ENCODE results near the gene EEF1AKMT3. TPM values are rescaled to one million over a fixed set of nuclear protein-coding genes. Genes with fewer than 3 reads are reported as not detected.
"Not testable (repeated sequence)": the region's sequence is repeated elsewhere in the genome, so short reads cannot be mapped to it uniquely, and the experiment has no call there.

The EEF1AKMT3 gene
- total RNA-seq, 1 donor from 2014 or later = 4.2 TPM

- no peak for DNase-seq (ENCODE audit: low read depth)
These were observed 7.3 kb upstream of the EEF1AKMT3 start for GRCh38 chr12:57765003-57765697.

DNA sequence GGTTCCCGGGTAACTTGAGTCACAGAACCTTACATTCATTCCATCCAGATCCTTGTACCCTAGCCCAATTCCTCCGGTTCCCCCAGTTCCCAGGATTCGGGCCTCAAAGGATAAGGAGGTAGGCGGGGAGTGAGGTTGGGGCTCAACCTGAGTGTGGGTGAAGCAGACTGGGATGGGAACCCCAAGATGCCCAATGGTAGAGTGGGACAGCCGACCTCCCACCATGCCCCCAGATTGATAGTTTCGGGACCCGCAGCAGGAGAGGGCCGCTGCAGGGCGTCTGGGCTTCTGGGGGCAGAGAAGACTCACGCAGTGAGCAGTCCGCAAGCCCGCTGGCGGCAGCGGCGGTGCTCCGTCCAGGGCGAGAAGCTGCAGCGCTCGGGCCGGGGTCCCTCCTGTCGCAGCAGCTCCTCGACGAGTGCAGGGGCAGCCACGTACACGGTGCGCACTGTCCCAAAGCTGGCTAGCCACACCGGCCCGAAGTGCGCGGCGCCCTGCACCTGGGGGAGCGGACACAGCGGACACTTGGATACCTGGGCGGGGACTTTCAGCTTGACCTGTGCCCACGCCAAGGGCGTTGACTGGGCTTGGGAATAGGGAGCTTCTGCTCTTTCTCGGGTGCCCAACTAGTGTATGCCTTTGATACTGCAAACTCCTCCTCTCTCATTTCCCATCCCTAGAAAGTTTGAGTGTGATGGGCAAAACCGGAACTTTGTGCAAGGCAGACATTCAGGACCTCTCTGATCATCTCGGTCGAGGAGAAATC lies 6.5 kb upstream of the EEF1AKMT3 start:
- no peak for DNase-seq (ENCODE audit: low read depth)

DNA sequence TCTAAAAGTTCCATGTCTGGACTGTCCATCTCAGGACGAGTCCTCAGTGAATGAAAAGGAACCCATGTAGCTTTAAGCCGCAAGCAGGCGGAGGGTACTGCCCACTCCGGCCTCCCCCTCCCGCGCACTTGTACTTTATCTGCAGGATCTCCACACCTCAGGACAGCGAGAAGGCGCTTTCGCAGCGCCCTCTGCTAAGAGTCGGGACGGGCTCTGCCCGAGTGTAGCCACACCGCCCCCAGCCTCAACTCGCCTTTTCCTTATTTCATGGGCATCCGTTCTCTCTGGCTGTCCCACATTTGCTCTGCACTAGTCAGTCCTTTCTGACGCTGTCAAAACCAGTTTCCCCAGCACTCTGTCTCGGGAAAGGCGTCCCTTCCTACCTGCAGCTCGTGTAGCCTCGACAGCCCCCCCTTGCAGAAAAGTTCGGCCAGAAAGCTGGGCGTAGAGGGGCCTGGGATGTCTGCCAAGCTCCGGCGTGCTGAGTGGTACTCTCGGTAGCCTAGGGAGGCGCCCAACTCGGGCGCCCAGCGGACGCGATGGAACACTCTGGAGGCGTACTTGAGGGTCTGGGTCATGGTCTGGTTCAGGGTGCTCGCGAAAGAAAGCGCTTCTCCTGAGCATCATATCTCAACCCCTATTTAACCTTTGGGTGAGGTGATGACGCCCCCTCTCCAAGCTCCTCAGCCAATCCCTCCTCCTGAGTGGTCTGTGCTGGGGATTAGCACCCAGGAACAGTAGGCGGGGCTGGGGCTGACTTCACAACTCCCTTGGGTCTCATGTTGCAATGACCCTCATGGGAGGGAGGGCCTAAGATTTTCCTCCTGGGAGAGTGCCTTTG lies 5.7 kb upstream of the EEF1AKMT3 start, which contains the start of gene CYP27B1:
Gene CYP27B1 (minus strand): TSS at position 615 of the 841 bp plus-strand sequence. CDS start 37 bp downstream, at position 578.
- DNase-seq (ENCODE audit: low read depth) = peak; percentile 43

GRCh38 chr12:57767305-57767698 lies 5.1 kb upstream of the EEF1AKMT3 start:
- no peak for DNase-seq (ENCODE audit: low read depth)

- no peak for DNase-seq (ENCODE audit: low read depth)
These were observed 4.5 kb upstream of the EEF1AKMT3 start for GRCh38 chr12:57767876-57768275.

GRCh38 chr12:57769594-57769993 lies 2.8 kb upstream of the EEF1AKMT3 start:
- DNase-seq (ENCODE audit: low read depth) = no peak

DNA sequence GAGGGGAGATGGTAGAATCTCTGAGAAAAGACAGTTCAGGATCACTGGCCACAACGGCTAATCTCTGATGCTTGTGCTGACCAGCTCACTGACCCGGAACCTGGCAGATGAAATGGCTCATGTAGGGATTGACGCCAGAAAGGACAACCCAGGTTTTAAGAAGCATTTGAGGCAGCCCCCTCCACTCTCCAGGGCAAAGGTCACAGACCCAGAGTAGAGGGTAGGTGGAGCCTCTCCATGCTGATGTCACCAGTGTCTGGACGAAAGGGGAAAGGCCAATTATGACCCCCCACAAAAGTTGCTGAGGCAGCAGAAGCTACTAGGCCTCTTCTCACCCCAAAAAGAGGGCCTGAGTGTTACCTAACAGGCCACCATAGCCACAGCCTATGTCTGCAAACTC lies 1.7 kb upstream of the EEF1AKMT3 start:
- DNase-seq (ENCODE audit: low read depth) = no peak

DNA sequence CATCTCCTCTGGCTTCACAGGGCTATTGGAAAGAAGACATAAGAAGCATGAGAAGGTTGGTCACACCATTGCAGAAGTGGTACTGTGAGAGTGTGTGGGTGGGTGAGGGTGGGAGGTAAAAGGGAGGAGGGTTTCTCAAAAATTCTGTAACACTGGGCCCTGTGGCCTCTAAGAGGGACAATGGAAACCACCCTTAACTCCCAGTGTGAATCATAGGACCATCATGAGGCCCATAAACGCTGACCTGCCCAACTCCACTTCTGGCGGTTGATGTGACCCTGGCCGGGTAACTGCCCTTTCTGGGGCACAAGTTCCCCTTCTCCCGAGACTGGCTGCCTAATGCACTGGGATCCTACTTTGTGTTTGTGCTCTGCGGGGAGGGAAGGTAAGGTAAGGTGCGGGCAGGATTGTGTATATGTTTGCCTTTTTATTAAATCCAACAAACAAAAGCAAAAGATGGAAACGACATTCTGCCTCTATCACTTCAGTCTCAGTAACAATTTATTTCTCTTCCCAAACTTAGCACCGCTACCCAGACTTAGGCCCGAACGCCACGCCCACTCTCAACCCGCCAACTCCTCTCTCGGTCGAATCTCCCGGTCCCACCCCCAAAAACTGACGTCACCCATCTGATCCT lies 1.1 kb upstream of the EEF1AKMT3 start:
- DNase-seq (ENCODE audit: low read depth) = peak; percentile 78

DNA sequence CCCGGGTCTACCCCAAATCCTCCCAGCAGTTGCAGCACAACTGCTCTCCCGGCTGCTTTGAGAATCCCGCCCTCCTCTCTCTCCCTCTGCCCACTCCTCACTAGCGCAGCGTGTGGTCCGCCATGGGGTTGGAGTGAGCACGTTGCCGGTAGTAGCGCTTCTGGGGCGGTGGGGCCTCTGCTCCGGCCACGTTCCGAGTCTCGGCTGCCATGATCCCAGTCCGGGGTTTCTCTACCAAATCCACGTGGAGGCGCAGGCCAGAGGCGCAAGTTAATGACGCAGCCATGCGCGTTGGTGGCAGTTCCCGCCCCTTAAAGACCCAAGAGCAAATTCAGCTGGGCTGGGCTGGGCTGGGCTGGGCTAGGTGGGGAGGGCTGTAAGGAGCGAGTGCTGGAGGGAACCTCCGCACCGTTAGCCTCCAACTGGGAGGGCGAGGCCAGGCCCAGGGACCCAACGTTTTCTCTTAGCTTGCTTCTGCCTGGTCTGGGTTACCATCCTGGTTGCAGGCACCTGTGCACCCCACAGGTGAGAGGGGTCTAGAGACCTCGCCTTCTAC lies 463 bp upstream of the EEF1AKMT3 start, which contains the start of gene METTL1:
Gene METTL1 (minus strand): TSS at position 233 of the 556 bp plus-strand sequence. CDS start 22 bp downstream, at position 211.
- peak; percentile 90 for DNase-seq (ENCODE audit: low read depth)

DNA sequence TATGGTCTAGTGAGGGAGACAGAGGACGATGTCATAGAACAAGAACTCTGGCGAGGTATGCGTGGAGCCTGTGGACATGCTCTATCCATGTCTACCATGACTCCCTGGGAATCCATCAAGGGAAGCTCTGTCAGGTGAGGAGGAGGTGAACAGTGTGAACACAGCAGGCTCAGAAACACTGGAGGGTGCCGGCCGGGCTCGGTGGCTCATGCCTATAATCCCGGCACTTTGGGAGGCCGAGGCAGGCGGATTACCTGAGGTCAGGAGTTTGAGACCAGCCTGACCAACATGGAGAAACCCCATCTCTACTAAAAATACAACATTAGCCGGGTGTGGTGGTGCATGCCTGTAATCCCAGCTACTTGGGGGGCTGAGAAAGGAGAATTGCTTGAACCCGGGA lies 2.2 kb downstream of the EEF1AKMT3 start:
- not testable (repeated sequence) for DNase-seq (ENCODE audit: low read depth)

DNA sequence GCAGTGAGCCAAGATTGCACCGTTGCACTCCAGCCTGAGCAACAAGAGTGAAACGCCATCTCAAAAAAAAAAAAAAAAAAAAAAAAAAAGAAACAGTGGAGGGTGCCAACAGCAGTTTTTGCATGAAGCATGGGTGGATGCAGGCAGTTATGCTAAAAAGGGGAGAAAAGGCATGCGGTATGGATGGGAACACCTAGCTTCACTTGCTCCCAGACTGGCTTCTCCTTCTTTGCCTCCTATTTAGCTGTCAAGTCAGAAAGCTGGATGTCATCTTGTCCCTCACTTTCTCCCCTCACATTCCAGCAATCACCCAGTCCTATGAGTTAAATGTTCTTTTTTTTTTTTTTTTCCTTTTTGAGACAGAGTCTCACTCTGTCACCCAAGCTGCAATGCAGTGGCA lies 2.6 kb downstream of the EEF1AKMT3 start:
- DNase-seq (ENCODE audit: low read depth) = no peak

GRCh38 chr12:57775563-57776246 lies 3.3 kb downstream of the EEF1AKMT3 start:
- DNase-seq (ENCODE audit: low read depth) = no peak

DNA sequence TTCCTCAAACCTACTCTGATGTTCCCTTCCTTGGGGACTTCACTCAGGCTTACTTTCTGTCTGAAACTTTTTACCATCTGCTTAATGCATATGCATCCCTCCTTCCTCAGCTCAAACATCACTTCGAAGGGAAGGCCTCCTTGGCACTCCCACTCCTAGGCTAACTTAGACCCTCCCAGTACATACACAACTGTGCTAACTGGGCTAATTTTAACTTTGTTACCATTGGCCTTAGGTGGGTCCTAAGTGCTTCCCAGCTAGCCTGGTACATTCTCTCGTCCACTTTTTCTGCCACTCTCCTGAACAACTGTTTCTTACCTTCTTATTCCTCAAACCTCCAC lies 3.8 kb downstream of the EEF1AKMT3 start:
- DNase-seq (ENCODE audit: low read depth) = no peak

DNA sequence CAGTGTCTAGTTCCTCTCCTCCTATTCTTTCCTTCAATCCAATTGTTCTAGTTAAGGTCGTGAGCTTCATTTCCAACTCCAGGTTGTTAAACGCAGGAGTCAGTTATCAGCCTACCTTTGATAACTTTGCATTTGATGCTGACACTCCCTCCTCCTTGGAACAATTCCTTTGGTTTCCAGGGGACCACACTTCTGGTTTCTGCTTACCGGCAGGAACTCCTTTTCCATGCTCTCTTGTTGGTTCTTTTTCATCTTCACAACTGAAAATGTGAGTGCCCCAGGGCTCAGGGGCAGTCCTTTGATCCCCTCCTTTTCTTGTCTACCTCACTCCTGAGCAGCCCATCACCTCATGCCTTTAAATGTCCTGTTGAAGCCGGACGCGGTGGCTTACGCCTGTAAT lies 5.0 kb downstream of the EEF1AKMT3 start:
- no peak for DNase-seq (ENCODE audit: low read depth)

- DNase-seq (ENCODE audit: low read depth) = no peak
These were observed 5.5 kb downstream of the EEF1AKMT3 start for GRCh38 chr12:57777911-57778310.

GRCh38 chr12:57779736-57780135 lies 7.3 kb downstream of the EEF1AKMT3 start:
- peak; percentile 94 for DNase-seq (ENCODE audit: low read depth)

DNA sequence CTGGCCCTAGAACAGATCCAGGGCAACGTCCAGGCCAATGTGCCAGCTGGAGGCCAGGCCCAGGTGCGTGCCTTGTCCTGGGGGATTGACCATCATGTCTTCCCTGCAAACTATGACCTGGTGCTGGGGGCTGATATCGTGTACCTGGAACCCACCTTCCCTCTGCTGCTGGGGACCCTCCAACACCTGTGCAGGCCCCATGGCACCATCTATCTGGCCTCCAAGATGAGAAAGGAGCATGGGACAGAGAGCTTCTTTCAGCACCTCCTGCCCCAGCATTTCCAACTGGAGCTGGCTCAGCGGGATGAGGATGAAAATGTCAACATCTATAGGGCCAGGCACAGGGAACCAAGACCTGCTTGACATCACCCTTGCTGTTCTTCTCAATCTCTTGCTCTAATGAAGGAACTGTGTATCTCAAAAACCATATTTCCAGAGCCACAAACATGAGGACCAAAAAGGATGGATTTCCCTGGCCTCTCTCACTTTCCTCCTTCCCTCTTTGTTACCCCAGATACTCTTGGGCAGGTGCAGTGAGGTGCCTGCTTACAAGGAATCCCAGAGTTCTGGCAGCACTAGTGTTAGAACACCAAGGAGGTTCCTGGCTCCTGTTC lies 8.0 kb downstream of the EEF1AKMT3 start:
- no peak for DNase-seq (ENCODE audit: low read depth)

DNA sequence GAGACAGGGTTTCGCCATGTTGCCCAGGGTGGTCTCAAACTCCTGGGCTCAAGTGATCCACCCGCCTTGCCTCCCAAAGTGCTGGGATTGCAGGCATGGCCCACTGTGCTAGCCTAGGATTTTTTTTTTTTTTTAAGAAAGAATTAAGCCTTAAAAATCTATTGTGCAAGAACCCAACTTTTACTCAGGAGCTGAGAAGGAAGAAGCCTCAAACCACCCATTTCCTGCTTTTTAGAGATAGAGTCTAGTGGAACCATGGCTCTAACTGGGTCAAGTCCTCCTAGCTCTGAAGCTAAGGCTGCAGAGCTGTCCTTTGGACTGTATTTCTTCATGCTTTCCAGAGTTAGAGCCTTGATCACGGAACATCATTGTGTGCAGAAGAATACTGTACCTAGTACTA lies 8.8 kb downstream of the EEF1AKMT3 start:
- DNase-seq (ENCODE audit: low read depth) = no peak

- DNase-seq (ENCODE audit: low read depth) = no peak
These were observed 9.4 kb downstream of the EEF1AKMT3 start for GRCh38 chr12:57781801-57782200.

DNA sequence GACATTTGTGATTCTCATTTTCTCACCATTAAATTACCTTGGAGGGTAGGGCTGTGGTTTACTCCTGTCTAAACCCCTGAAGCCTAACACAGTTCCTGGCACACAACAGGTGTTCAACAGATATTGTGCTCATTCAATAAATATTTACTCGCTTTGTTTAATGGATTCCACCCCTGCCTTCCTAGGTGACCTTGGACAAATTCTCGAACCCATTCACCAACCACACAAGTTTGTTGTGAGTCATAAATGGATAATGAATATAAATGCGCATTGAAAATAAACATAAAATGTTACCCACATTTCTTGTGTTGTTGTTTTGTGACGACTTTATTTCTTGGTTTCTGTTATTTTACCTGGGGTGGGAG lies 9.8 kb downstream of the EEF1AKMT3 start:
- no peak for DNase-seq (ENCODE audit: low read depth)

Measured in renal cortical epithelial cell (primary cell).